Measurements from ENCODE around the gene MAPK8IP3.
"Not testable (repeated sequence)": the region's sequence is repeated elsewhere in the genome, so short reads cannot be mapped to it uniquely, and the experiment has no call there.

The MAPK8IP3 gene

DNA sequence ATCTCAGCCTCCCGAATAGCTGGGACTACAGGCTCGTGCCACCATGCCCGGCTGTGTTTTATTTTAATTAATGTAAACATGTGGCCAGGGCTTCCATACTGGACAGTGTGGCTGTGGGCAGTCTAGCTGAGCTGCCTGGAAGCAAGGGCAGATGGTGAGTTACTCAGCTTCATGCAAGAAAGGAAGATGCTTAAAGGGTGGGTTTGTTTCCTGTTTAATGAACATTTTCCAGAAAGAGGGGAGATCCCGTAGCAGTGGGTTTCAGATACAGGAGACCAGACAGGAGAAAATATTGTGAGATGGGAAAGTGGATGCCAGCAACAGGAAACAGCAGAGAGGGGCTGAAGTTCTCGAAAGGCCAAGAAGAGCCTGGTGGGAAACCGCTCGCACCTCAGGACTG lies 7.3 kb downstream of the MAPK8IP3 start:
- H3K4me3 ChIP-seq (ENCODE audit: low read depth in 1 of 2, low read length in 2 of 2) = no peak overlapping the region
- H3K36me3 ChIP-seq (ENCODE audit: control insufficient read depth in 1 of 2, insufficient read depth in 2 of 2, low read length in 2 of 2) = no peaks in the 10 kb centered on the region
- no peaks in the 10 kb centered on the region for H3K27me3 ChIP-seq (ENCODE audit: low read depth, low read length)
- H3K9me3 ChIP-seq (ENCODE audit: control insufficient read depth in 1 of 2, low read length in 2 of 2) = no peaks in the 10 kb centered on the region
- peaks cover 0 to 10% of the 10 kb centered on the region in 2 donors for H3K4me1 ChIP-seq (ENCODE audit: control insufficient read depth in 1 of 2, insufficient read depth in 2 of 2, low read length in 2 of 2)
- no peak overlapping the region for H3K27ac ChIP-seq (ENCODE audit: low read length)

DNA sequence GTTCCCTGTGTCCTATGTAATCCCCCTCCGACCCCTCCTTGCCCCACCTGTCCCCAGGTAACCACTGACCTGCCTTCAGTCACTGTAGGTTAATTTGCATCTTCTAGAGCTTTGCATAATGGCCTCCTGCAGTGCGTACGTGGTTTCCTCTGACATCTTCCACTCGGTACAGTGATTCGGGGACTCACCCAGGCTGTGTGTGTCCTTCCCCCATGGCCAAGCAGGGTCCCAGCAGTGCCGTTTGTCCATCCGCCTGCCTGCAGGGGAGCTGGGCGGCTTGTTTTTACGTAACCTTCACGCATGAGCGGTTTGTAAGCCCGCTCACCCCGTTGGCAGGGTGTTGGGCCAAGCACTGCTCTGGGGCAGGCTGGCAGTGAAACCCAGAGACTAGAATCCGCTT lies 7.9 kb downstream of the MAPK8IP3 start:
- Histone ChIP-seq H3K4me1 (ENCODE audit: control insufficient read depth in 1 of 2, insufficient read depth in 2 of 2, low read length in 2 of 2) (peaks cover 0 to 4% of the 10 kb centered on the region in 2 donors), H3K36me3 (ENCODE audit: control insufficient read depth in 1 of 2, insufficient read depth in 2 of 2, low read length in 2 of 2) (no peaks in the 10 kb centered on the region), H3K27ac (ENCODE audit: low read length) (no peak overlapping the region), H3K9me3 (ENCODE audit: control insufficient read depth in 1 of 2, low read length in 2 of 2) (no peaks in the 10 kb centered on the region), H3K27me3 (ENCODE audit: low read depth, low read length) (no peaks in the 10 kb centered on the region), H3K4me3 (ENCODE audit: low read depth in 1 of 2, low read length in 2 of 2) (no peak overlapping the region)

DNA sequence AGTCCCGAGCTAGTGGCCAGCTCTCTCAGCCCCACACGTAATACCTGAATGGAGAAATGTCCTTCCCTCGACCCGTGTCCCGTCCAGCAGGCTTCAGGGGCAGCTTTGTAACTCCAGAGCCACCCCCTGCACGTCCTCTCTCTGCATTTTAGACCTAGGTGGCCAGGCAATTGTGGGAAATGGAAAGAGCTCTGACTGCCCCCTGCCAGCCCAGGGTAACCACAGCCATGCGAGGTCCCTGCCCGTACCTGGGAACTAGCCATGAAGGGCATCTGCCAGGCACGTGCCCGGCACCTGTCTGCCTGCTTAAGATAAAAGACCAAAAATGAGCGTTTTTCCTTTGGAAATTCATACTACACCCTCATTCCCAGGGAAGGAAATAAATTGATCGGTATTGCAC lies 9.2 kb downstream of the MAPK8IP3 start:
- peaks cover 0 to 8% of the 10 kb centered on the region in 2 donors for H3K4me1 ChIP-seq (ENCODE audit: control insufficient read depth in 1 of 2, insufficient read depth in 2 of 2, low read length in 2 of 2)
- H3K27ac ChIP-seq (ENCODE audit: low read length) = no peak overlapping the region
- H3K9me3 ChIP-seq (ENCODE audit: control insufficient read depth in 1 of 2, low read length in 2 of 2) = no peaks in the 10 kb centered on the region
- no peak overlapping the region for H3K4me3 ChIP-seq (ENCODE audit: low read depth in 1 of 2, low read length in 2 of 2)
- no peaks in the 10 kb centered on the region for H3K36me3 ChIP-seq (ENCODE audit: control insufficient read depth in 1 of 2, insufficient read depth in 2 of 2, low read length in 2 of 2)
- H3K27me3 ChIP-seq (ENCODE audit: low read depth, low read length) = no peaks in the 10 kb centered on the region

DNA sequence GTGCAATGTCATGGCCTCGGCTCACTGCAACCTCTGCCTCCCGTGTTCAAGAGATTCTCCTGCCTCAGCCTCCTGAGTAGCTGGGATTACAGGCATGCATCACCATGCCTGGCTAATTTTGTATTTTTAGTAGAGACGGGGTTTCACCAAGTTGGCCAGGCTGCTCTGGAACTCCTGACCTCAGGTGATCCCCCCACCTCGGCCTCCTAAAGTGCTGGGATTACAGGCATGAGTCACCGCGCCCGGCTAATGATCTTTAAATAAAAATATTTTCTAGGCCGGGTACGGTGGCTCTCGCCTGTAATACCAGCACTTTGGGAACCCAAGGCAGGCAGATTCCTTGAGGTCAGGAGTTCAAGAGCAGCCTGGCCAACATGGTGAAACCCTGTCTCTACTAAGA lies 12.2 kb downstream of the MAPK8IP3 start:
- peaks cover 0 to 14% of the 10 kb centered on the region in 2 donors for H3K4me1 ChIP-seq (ENCODE audit: control insufficient read depth in 1 of 2, insufficient read depth in 2 of 2, low read length in 2 of 2)
- H3K4me3 ChIP-seq (ENCODE audit: low read depth in 1 of 2, low read length in 2 of 2); H3K36me3 ChIP-seq (ENCODE audit: control insufficient read depth in 1 of 2, insufficient read depth in 2 of 2, low read length in 2 of 2); H3K9me3 ChIP-seq (ENCODE audit: control insufficient read depth in 1 of 2, low read length in 2 of 2); H3K27ac ChIP-seq (ENCODE audit: low read length); H3K27me3 ChIP-seq (ENCODE audit: low read depth, low read length): not testable (repeated sequence)

DNA sequence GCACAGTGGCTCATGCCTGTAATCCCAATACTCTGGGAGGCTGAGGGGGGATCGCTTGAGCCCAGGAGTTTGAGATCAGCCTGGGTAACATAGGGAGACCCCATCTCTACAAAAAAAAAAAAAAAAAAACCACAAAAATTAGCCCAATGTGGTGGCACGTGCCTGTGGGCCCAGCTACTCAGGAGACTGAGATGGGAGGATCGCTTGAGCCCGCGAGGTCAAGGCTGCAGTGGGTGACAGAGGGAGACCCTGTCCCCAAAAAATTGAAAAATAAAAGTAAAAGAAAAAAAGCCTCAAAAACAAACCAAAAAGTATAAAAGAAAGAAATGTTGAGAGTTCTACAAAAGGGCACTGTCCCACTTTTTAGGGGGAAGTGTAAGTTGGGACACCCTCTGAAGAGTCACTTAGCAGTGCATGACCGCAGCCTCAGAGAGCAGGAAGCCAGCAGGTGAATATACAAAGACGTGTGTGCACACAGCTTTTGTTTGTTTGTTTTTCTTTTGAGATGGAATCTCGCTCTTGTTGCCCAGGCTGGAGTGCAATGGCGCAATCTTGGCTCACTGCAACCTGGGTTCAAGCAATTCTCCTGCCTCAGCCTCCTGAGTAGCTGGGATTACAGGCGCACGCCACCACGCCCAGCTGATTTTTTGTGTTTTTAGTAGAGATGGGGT lies 13.7 kb downstream of the MAPK8IP3 start:
- H3K27ac ChIP-seq (ENCODE audit: low read length); H3K9me3 ChIP-seq (ENCODE audit: control insufficient read depth in 1 of 2, low read length in 2 of 2); H3K36me3 ChIP-seq (ENCODE audit: control insufficient read depth in 1 of 2, insufficient read depth in 2 of 2, low read length in 2 of 2); H3K27me3 ChIP-seq (ENCODE audit: low read depth, low read length); H3K4me3 ChIP-seq (ENCODE audit: low read depth in 1 of 2, low read length in 2 of 2): not testable (repeated sequence)
- H3K4me1 ChIP-seq (ENCODE audit: control insufficient read depth in 1 of 2, insufficient read depth in 2 of 2, low read length in 2 of 2) = peaks cover 0 to 22% of the 10 kb centered on the region in 2 donors

DNA sequence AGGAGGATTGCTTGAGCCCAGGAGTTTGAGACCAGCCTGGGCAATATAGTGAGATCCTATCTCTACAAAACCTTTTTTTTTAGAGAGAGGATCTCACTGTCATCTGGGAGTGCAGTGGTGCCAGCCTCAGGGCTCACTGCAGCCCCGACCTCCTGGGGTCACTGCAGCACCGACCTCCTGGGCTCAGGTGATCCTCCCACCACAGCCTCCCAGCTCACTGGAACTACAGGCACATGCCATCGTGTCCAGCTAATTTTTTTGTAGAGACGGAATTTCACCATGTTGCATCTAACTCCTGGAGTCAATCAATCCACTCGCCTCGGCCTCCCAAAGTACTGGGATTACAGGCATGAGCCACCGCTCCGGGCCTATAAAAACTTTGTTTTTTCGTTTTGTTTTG lies 15.4 kb downstream of the MAPK8IP3 start:
- no peaks in the 10 kb centered on the region for H3K27me3 ChIP-seq (ENCODE audit: low read depth, low read length)
- no peaks in the 10 kb centered on the region for H3K9me3 ChIP-seq (ENCODE audit: control insufficient read depth in 1 of 2, low read length in 2 of 2)
- no peak overlapping the region for H3K27ac ChIP-seq (ENCODE audit: low read length)
- peaks cover 0 to 14% of the 10 kb centered on the region in 2 donors for H3K36me3 ChIP-seq (ENCODE audit: control insufficient read depth in 1 of 2, insufficient read depth in 2 of 2, low read length in 2 of 2)
- H3K4me1 ChIP-seq (ENCODE audit: control insufficient read depth in 1 of 2, insufficient read depth in 2 of 2, low read length in 2 of 2) = peaks cover 0 to 22% of the 10 kb centered on the region in 2 donors
- H3K4me3 ChIP-seq (ENCODE audit: low read depth in 1 of 2, low read length in 2 of 2) = no peak overlapping the region

DNA sequence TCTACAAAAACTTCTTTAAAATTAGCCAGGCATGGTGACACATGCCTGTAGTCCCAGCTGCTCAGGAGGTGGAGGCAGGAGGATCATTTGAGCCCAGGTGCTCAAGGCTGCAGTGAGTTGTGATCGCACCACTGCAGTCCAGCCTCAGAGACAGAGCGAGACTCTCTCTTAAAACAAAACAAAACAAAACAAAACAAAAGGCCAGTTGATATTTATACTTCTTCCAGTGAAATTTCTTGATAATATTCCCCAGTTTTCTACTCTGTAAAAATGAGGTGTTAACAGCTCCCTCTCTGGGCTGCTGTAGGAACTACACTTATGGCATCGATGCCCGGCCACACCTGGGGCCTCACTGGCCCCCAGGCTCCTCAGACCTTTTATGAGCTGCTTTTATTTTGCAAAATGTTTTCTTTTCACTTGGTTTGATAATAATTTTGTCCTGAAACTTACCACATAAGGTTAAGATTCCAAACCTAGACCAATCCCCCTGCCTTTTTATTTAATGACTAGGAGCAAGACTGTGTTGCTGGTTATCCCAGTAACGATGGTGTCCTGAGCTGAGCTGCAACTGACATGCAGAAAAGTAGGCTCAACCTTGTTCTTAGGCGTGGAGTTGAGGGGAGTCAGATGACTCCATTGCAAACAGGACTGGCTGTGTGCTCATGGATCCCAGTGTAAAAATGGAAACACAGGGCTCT lies 17.6 kb downstream of the MAPK8IP3 start:
- peaks cover 11 to 35% of the 10 kb centered on the region in 2 donors for H3K36me3 ChIP-seq (ENCODE audit: control insufficient read depth in 1 of 2, insufficient read depth in 2 of 2, low read length in 2 of 2)
- H3K4me3 ChIP-seq (ENCODE audit: low read depth in 1 of 2, low read length in 2 of 2) = no peak overlapping the region
- H3K9me3 ChIP-seq (ENCODE audit: control insufficient read depth in 1 of 2, low read length in 2 of 2) = no peaks in the 10 kb centered on the region
- no peak overlapping the region for H3K27ac ChIP-seq (ENCODE audit: low read length)
- peaks cover 0 to 22% of the 10 kb centered on the region in 2 donors for H3K4me1 ChIP-seq (ENCODE audit: control insufficient read depth in 1 of 2, insufficient read depth in 2 of 2, low read length in 2 of 2)
- no peaks in the 10 kb centered on the region for H3K27me3 ChIP-seq (ENCODE audit: low read depth, low read length)

DNA sequence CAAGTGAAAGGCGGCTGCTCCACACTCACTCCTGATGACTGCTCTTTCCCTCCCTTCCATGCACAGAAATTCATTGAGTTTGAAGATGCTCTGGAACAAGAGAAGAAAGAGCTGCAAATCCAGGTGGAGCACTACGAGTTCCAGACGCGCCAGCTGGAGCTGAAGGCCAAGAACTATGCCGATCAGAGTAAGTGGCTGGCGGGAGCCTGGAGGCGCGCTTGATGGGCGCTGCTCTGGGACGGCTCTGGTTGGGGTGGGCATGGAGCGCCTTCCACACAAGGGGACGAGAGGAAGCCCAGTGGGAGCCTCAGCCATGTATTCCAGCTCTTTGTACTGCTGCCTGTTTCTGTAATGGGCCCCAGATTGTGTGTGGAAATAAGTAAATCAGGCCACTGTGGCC lies 18.5 kb downstream of the MAPK8IP3 start:
- Histone ChIP-seq H3K4me3 (ENCODE audit: low read depth in 1 of 2, low read length in 2 of 2) (no peak overlapping the region), H3K27me3 (ENCODE audit: low read depth, low read length) (no peaks in the 10 kb centered on the region), H3K27ac (ENCODE audit: low read length) (no peak overlapping the region), H3K36me3 (ENCODE audit: control insufficient read depth in 1 of 2, insufficient read depth in 2 of 2, low read length in 2 of 2) (peaks cover 11 to 43% of the 10 kb centered on the region in 2 donors), H3K9me3 (ENCODE audit: control insufficient read depth in 1 of 2, low read length in 2 of 2) (no peaks in the 10 kb centered on the region), H3K4me1 (ENCODE audit: control insufficient read depth in 1 of 2, insufficient read depth in 2 of 2, low read length in 2 of 2) (peaks cover 0 to 20% of the 10 kb centered on the region in 2 donors)

DNA sequence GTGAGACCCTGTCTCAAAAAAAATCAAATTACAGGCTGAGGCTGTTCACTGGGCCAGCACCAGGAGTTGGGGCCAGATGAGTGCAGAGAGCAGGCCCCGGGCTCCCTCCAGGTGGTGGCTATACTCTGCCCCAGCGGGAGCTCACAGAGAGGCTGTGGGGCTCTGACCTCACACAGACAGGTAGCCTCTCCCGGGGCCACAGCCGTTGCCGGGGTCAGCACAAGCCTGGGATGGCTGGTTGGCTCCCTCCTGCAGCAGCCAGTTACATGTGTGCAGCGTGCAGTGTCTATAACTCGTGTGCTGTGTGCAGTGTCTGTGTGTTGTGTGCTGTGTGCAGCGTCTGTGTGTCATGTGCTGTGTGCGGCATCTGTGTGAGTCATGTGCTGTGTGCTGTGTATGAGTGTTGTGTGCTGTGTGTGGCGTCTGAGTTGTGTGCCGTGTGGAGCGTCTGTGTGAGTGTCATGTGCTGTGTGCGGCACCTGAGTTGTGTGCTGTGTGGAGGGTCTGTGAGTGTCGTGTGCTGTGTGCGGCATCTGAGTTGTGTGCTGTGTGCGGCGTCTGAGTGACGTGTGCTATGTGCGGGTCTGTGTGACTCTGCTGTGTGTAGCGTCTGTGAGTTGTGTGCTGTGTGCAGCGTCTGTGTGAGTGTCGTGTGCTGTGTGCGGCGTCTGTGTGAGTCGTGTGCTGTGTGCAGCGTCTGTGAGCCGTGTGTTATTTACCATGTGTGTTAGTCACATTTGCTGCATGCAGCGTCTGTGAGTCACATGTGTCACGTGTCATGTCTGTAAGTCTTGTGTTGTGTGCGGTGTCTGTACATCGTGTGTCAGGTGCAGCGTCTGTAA lies 20.9 kb downstream of the MAPK8IP3 start:
- Histone ChIP-seq H3K27ac (ENCODE audit: low read length) (no peak overlapping the region), H3K9me3 (ENCODE audit: control insufficient read depth in 1 of 2, low read length in 2 of 2) (no peaks in the 10 kb centered on the region), H3K4me1 (ENCODE audit: control insufficient read depth in 1 of 2, insufficient read depth in 2 of 2, low read length in 2 of 2) (peaks cover 0 to 13% of the 10 kb centered on the region in 2 donors), H3K36me3 (ENCODE audit: control insufficient read depth in 1 of 2, insufficient read depth in 2 of 2, low read length in 2 of 2) (peaks cover 11 to 53% of the 10 kb centered on the region in 2 donors), H3K4me3 (ENCODE audit: low read depth in 1 of 2, low read length in 2 of 2) (no peak overlapping the region), H3K27me3 (ENCODE audit: low read depth, low read length) (no peaks in the 10 kb centered on the region)

DNA sequence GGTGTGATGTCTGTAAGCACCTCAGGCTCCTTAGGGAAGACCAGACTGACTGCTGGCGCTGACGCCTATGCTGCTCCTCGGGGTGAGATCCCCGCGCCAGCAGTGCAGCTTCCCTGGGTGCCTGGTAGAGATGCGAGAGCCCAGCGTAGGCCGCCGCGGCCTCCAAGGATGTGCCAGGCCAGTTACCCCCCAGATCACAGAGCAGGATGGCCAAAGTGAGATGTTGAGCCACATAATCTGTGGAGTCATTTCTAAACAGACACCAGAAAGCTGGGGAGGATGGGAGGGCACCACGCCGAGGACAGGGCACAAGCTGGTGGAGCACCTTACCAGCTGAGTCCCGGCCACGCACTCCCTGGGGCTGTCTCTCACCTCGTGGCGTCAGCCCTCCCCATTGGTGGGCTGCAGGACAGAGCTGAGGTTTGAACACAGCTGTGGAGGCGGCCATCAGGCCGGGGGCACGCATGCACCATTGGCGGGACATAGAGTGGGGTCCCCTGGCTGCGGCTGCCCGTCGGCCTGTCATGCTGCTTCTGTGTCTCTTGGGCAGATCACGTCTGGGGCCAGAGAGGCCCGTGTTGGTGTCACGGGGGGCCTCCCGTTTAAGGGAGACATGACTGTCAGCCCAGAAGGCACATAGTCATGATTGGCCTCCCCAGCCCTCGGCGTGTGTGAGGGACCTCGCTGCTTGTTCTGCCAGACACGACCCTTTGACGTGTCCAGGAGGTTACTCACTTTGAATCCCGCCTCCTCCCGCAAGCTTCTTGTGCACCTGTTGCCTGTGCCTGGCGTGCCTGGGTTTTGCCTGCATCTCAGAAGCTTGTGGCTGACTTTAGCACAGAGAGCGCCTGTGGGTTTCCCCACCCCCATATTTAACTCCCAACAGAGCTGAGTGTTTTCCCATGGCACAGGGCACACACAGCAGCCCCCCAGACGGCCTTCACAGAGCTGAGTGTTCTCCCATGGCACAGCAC lies 21.9 kb downstream of the MAPK8IP3 start:
- Histone ChIP-seq H3K27ac (ENCODE audit: low read length) (no peak overlapping the region), H3K4me3 (ENCODE audit: low read depth in 1 of 2, low read length in 2 of 2) (no peak overlapping the region), H3K36me3 (ENCODE audit: control insufficient read depth in 1 of 2, insufficient read depth in 2 of 2, low read length in 2 of 2) (peaks cover 14 to 63% of the 10 kb centered on the region in 2 donors)

More for the DNA sequence above, 21.9 kb downstream of the MAPK8IP3 start:
- Histone ChIP-seq H3K4me1 (ENCODE audit: control insufficient read depth in 1 of 2, insufficient read depth in 2 of 2, low read length in 2 of 2) (peaks cover 0 to 8% of the 10 kb centered on the region in 2 donors), H3K27me3 (ENCODE audit: low read depth, low read length) (no peaks in the 10 kb centered on the region), H3K9me3 (ENCODE audit: control insufficient read depth in 1 of 2, low read length in 2 of 2) (no peaks in the 10 kb centered on the region)

Data from muscle layer of duodenum (tissue), 2 donors.